Measurements from ENCODE around the gene STK39. TPM values are rescaled to one million over a fixed set of nuclear protein-coding genes. Genes with fewer than 3 reads are reported as not detected.

STK39 gene
- total RNA-seq, 1 donor from 2014 or later, result 14.3 TPM

DNA sequence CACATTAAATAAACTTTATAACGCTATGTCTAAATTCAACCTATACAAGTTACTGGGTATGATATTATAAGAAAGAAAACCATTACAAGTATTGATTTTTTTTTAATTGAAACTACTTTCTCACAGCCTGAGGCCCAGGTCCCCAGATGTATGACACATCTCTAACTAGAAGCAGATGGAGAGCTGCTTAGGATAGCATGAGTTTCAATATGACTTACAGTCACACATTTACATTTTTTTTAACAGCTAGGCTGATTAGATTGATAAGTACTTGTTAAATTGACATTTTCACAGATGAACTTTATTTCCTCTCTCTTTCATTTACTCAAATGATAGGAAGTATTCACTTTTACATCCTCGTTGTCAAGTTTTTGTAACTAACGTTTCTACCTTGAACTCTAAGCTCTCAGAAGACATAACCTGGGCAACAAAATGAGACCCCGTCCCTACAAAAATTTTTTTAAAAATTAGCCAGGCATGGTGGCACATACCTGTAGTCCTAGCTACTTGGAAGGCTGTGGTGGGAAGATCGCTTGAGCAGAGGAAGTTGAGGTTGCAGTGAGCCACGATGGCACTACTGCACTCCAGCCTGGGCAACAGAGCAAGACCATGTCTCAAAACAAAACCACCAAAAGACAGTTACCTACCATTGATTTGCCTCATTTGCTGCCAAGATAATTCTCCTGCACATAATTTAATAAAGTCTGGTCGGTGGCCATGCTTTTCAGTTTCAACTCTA, 52.4 kb downstream of the STK39 start:
- Mint-ChIP-seq H3K4me1 (ENCODE audit: unreplicated experiment) (peaks cover 14% of the 10 kb centered on the region), H3K27me3 (ENCODE audit: unreplicated experiment) (no peaks in the 10 kb centered on the region), H3K36me3 (ENCODE audit: low read depth, unreplicated experiment) (no peaks in the 10 kb centered on the region), H3K4me3 (ENCODE audit: unreplicated experiment) (no peak overlapping the region), H3K9me3 (ENCODE audit: unreplicated experiment) (no peaks in the 10 kb centered on the region), H3K27ac (ENCODE audit: unreplicated experiment) (no peak overlapping the region)
- TF ChIP-seq, protein P1, sequence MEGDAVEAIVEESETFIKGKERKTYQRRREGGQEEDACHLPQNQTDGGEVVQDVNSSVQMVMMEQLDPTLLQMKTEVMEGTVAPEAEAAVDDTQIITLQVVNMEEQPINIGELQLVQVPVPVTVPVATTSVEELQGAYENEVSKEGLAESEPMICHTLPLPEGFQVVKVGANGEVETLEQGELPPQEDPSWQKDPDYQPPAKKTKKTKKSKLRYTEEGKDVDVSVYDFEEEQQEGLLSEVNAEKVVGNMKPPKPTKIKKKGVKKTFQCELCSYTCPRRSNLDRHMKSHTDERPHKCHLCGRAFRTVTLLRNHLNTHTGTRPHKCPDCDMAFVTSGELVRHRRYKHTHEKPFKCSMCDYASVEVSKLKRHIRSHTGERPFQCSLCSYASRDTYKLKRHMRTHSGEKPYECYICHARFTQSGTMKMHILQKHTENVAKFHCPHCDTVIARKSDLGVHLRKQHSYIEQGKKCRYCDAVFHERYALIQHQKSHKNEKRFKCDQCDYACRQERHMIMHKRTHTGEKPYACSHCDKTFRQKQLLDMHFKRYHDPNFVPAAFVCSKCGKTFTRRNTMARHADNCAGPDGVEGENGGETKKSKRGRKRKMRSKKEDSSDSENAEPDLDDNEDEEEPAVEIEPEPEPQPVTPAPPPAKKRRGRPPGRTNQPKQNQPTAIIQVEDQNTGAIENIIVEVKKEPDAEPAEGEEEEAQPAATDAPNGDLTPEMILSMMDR (IDR thresholded peaks at IDR 0.05; ENCODE audit: unreplicated experiment), result no peak
- no peak for DNase-seq (ENCODE audit: low spot score)

DNA sequence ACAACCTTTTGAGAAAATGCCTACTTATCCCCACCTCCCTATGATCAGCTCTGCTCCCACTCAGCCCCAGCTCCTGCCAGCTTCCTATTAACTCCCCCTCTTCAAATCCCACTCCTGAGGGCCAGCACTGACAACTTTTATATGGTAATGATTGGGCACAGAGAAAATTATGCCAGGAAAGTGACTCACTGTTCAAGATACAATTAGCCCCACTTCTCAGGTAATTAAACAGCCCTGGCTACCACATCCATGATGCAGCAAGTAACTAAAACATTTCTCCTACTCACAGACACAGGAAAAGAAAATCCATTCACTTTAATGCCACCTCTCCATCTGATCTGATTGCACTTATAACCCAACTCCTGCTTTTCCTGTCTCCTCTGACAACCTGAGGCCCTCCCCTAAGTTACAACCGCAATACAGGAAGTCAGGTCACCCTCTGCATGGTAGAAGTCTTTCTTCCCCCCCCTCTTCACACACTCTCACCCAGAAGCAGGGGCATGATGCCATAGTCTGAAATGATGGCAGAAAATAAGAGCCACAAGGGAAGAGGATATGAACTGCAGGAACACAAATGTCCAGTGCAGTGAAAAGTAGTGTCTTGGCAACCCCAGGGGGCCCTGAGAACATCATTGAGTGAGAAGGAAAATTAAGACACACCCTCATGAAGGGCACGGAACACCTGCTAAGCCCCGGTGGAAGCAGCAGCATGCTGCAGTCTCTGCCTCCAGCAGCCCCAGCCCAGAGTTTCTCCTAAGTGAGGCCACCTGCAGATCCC, 54.4 kb downstream of the STK39 start:
- H3K27me3 Mint-ChIP-seq (ENCODE audit: unreplicated experiment), result no peaks in the 10 kb centered on the region
- no peak overlapping the region for H3K27ac Mint-ChIP-seq (ENCODE audit: unreplicated experiment)
- H3K4me3 Mint-ChIP-seq (ENCODE audit: unreplicated experiment), result no peak overlapping the region
- H3K36me3 Mint-ChIP-seq (ENCODE audit: low read depth, unreplicated experiment), result no peaks in the 10 kb centered on the region
- peaks cover 14% of the 10 kb centered on the region for H3K4me1 Mint-ChIP-seq (ENCODE audit: unreplicated experiment)
- TF ChIP-seq, protein P1 (IDR thresholded peaks at IDR 0.05; ENCODE audit: unreplicated experiment), result no peak
- H3K9me3 Mint-ChIP-seq (ENCODE audit: unreplicated experiment), result no peaks in the 10 kb centered on the region
- DNase-seq (ENCODE audit: low spot score), result no peak

DNA sequence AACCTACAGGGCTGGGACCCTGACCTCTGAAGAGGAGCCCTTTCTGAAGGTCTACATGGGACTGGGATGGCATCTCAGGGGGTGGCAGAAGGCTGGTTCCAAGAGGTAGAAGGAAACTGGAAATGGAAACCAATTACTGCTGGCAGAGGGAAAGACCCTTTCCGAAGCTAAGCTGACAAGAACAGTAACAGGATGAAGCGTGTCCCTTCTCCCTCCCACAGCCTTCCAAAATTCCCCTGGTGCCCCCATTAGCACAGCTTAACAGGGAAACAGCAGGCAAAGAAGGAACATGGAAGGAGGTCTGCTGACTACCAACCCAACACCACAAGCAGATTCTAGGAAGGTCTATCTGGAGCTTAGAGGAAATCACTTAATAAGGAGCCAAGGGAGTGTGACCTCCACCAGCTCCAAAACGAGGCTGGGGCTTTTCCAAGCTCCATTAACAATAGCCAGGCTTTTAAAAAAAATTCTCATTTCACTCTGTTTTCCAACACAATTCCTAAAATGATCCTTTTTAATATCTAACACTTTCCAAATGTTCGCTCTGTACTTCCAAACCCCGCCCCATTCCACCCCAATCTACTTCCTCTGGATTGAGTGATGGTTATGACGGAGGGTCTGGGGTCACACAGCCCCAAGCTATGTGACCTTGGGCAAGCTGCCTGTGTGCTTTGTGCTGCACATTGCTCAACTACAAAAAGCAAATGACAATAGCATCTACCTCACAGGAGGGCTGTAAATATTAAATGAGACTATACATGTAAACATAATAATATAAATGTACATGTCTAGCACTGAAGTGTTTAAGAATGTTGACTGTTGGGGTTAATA, 55.2 kb downstream of the STK39 start:
- no peak overlapping the region for H3K4me3 Mint-ChIP-seq (ENCODE audit: unreplicated experiment)
- TF ChIP-seq, protein P1 (IDR thresholded peaks at IDR 0.05; ENCODE audit: unreplicated experiment), result no peak
- peaks cover 14% of the 10 kb centered on the region for H3K4me1 Mint-ChIP-seq (ENCODE audit: unreplicated experiment)
- no peak overlapping the region for H3K27ac Mint-ChIP-seq (ENCODE audit: unreplicated experiment)
- H3K9me3 Mint-ChIP-seq (ENCODE audit: unreplicated experiment), result no peaks in the 10 kb centered on the region
- no peaks in the 10 kb centered on the region for H3K36me3 Mint-ChIP-seq (ENCODE audit: low read depth, unreplicated experiment)
- no peak for DNase-seq (ENCODE audit: low spot score)
- H3K27me3 Mint-ChIP-seq (ENCODE audit: unreplicated experiment), result no peaks in the 10 kb centered on the region

- Mint-ChIP-seq H3K36me3 (ENCODE audit: low read depth, unreplicated experiment) (no peaks in the 10 kb centered on the region), H3K27ac (ENCODE audit: unreplicated experiment) (no peak overlapping the region), H3K27me3 (ENCODE audit: unreplicated experiment) (no peaks in the 10 kb centered on the region), H3K9me3 (ENCODE audit: unreplicated experiment) (no peaks in the 10 kb centered on the region), H3K4me1 (ENCODE audit: unreplicated experiment) (peaks cover 14% of the 10 kb centered on the region), H3K4me3 (ENCODE audit: unreplicated experiment) (no peak overlapping the region)
- no peak for DNase-seq (ENCODE audit: low spot score)
- TF ChIP-seq, protein P1 (IDR thresholded peaks at IDR 0.05; ENCODE audit: unreplicated experiment), result no peak
Observed at GRCh38 chr2:168190590-168191336, 56.6 kb downstream of the STK39 start.
